GM12801 (cell line): ENCODE results near the gene PLIN4.

Experiments used
- TF ChIP-seq, protein P1 (sequence below): IDR thresholded peaks from one replicate; pipeline ENCODE4 v1.5.1; 2011; ENCODE audit warnings: control low read depth; ENCODE audit not compliant: insufficient read length; ENCODE audit errors: extremely low read depth

PLIN4 gene

DNA sequence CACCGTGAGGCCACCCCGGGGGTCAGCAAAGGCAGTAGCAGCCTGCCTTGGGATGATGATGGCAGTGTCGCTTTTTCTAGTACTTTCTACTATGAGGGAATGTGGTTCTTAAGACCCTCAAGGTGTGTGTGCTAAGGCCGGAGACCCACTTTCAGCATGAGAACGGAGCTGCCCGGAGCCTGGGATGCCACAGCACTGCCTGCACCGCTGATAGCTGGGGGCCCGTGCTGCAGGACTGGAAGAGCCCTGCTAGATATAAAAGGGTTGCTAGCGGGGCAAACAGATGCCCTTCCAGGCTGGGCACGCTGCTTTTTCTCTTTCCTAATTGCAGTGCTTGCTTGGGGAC is 14.5 kb downstream of the PLIN4 start:
- TF ChIP-seq, protein P1, sequence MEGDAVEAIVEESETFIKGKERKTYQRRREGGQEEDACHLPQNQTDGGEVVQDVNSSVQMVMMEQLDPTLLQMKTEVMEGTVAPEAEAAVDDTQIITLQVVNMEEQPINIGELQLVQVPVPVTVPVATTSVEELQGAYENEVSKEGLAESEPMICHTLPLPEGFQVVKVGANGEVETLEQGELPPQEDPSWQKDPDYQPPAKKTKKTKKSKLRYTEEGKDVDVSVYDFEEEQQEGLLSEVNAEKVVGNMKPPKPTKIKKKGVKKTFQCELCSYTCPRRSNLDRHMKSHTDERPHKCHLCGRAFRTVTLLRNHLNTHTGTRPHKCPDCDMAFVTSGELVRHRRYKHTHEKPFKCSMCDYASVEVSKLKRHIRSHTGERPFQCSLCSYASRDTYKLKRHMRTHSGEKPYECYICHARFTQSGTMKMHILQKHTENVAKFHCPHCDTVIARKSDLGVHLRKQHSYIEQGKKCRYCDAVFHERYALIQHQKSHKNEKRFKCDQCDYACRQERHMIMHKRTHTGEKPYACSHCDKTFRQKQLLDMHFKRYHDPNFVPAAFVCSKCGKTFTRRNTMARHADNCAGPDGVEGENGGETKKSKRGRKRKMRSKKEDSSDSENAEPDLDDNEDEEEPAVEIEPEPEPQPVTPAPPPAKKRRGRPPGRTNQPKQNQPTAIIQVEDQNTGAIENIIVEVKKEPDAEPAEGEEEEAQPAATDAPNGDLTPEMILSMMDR = no peak

DNA sequence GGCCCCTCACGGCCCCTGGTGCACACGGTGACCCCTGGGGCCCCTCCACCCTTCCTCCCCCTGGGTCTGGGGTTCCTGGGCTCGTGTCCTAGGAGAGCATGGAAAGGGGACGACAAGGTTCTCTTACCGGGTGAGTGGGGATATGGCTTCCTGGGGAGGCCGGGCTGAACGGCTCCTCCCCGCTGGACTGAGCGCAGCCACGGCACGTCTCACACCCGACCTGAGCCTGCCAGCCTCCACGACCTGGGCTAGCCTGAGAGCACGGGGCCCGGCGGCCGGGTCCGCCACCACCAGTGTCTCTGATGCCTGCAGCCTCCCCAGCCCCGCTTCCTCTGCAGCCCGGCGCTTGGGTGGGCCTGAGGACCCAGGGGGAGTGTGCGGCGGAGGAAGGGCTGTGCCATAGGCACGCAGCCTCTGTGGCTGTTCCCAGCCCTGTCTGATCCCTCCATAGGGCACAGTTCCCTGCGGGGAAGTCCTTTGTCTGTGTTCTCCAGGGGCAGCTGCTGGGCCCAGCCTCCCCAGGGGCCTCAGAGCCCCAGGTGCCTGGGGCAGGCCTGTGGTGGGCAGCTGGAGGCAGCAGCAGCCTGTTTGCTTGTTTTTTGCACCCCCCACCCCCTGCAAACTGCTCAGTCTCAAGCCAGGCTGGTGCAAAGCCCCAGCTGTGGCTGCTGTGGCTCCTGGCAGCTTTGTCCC is 15.0 kb downstream of the PLIN4 start:
- TF ChIP-seq, protein P1 = no peak

GRCh38 chr19:4502282-4503131 is 15.8 kb downstream of the PLIN4 start:
- TF ChIP-seq, protein P1 = no peak

DNA sequence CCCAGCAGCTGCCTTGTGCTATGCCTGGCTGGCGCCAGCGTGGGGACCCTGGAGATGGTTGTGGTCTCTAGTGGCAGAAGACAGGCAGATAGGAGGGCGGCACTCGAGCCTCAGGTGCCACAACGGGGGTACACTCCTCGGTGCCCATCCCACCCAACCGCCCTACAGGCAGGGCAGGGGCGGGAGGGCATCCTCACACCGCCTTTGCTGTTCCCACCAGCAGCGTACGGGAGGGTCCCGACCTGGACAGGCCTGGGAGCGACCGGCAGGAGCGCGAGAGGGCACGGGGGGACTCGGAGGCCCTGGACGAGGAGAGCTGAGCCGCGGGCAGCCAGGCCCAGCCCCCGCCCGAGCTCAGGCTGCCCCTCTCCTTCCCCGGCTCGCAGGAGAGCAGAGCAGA is 16.6 kb downstream of the PLIN4 start:
- TF ChIP-seq, protein P1 = no peak

DNA sequence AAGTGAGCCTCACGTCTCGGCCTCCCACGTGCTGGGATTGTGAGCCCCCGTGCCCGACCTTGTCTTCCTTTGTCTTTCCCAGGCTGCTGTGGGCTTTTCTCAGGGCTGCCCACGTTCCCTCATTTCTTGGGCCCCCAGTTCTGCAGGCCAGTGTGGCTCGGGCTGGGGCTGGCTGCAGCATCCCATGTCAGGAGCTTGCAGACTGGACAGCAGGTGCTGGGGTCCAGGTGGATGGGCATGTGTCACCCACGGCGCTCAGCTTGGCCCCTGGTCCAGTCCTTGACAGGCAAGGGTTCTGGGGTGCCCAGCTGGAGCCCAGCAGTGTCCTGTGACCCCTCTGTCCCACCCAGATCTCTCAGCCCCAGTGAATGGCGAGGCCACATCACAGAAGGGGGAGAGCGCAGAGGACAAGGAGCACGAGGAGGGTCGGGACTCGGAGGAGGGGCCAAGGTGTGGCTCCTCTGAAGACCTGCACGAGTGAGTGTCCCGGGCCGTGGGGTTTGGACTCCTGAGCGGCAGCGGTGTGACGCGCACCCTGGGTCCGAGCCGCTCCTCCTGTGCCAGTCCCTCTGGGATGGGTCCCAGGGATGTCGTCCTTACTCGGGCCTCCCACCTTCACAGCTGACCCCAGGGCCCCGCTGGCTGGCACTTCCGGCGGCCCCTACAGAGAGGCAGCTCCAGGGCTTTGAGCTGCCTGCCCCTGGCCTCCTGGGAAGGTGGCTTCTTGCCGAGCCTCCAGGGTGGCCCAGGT is 17.3 kb downstream of the PLIN4 start:
- TF ChIP-seq, protein P1 = no peak

GRCh38 chr19:4499855-4500254 is 18.4 kb downstream of the PLIN4 start:
- TF ChIP-seq, protein P1 = no peak

DNA sequence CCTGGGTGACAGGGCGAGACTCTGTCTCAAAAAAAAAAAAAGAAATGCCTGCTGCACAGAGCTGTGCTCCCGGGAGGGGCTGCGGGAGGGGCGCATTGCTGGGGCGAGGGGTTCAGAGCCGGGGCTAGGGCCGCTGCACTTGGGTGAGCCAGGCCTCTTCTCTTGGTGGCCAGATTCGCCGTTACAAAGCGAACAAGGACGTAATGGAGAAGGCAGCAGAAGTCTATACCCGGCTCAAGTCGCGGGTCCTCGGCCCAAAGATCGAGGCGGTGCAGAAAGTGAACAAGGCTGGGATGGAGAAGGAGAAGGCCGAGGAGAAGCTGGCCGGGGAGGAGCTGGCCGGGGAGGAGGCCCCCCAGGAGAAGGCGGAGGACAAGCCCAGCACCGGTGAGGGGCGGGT is 19.0 kb downstream of the PLIN4 start:
- TF ChIP-seq, protein P1 = no peak
